ENCODE data around the gene COL23A1. TPM values are rescaled to one million over a fixed set of nuclear protein-coding genes. Genes with fewer than 3 reads are reported as not detected.

The COL23A1 gene
- total RNA-seq, 1 donor from 2014 or later, result 2.0 TPM

DNA sequence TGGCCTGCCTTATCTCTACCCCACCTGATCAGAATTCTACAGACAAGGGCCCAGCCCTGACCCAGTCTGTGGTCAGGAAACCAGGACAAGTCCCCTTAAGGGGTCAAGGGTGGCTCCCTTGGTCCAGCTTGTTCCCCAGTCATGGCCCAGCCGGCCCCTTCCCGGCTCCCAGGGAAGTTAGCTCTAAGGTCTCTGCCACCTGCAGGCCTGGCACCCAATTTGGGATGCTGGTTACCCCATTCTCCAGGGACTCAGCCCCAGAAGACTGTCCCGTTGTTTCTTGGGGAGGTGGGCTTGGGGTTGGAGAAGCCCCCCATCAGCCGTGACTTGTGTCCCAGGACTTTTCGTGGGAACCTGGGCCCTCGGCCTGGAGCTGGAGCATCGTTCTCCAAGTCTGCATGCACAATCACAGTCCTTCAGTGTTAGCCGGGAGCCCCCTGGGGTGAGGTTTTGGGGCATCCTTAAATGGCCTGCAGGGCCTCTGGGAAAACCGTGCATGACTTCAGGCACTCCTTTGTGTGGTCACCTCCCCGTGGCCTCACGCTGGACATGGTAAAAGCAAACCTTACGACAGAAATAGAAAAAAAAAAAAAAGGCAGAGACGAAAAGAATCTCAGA lies 206.8 kb downstream of the COL23A1 start:
- no peaks in the 10 kb centered on the region for H3K27me3 ChIP-seq
- no peak overlapping the region for H3K27ac ChIP-seq
- H3K9me3 ChIP-seq, result no peaks in the 10 kb centered on the region
- intact Hi-C loops (cut with DNase I), result no loop called here
- ATAC-seq (no peak), DNase-seq (no peak)
- H3K4me3 ChIP-seq, result no peak overlapping the region
- no peaks in the 10 kb centered on the region for H3K36me3 ChIP-seq
- no peak for TF ChIP-seq CTCF (IDR thresholded peaks at IDR 0.05)
- H3K4me1 ChIP-seq, result peaks cover 11% of the 10 kb centered on the region

DNA sequence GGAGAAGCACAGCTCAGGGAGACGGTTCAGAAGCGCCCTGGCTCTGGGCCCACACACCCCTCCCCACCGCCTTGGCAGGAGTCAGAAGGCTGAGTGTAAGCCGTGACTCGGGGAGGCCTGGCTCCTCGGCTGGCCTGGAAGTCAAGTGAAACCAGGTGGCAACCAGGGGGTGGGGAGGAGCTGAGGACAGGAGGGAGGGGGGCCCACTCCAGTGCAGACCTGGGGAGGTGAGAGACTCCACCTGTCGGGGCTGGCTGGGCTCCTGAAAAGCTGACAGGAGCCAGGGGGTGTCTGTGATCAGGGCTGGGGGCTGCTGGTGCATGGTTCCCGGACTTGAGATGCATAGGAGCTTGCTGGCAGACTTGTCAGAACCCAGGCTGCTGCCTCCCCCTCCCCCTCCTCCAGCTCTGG lies 207.4 kb downstream of the COL23A1 start:
- Histone ChIP-seq H3K27ac (no peak overlapping the region), H3K4me3 (no peak overlapping the region), H3K9me3 (no peaks in the 10 kb centered on the region), H3K4me1 (peaks cover 6% of the 10 kb centered on the region), H3K27me3 (no peaks in the 10 kb centered on the region), H3K36me3 (no peaks in the 10 kb centered on the region)
- ATAC-seq (no peak), DNase-seq (no peak)
- TF ChIP-seq CTCF (IDR thresholded peaks at IDR 0.05), result no peak
- intact Hi-C loops (cut with DNase I), result no loop called here

GRCh38 chr5:178381921-178382695 lies 208.1 kb downstream of the COL23A1 start:
- DNase-seq (no peak), ATAC-seq (no peak)
- intact Hi-C loops (cut with DNase I), result no loop called here
- TF ChIP-seq CTCF (IDR thresholded peaks at IDR 0.05), result no peak
- Histone ChIP-seq H3K4me3 (no peak overlapping the region), H3K36me3 (no peaks in the 10 kb centered on the region), H3K4me1 (peaks cover 6% of the 10 kb centered on the region), H3K27me3 (no peaks in the 10 kb centered on the region), H3K9me3 (no peaks in the 10 kb centered on the region), H3K27ac (no peak overlapping the region)

GRCh38 chr5:178381206-178381605 lies 209.0 kb downstream of the COL23A1 start:
- peaks cover 6% of the 10 kb centered on the region for H3K4me1 ChIP-seq
- H3K9me3 ChIP-seq, result no peaks in the 10 kb centered on the region
- no peak for ATAC-seq
- H3K4me3 ChIP-seq, result no peak overlapping the region
- no peak for DNase-seq
- H3K36me3 ChIP-seq, result no peaks in the 10 kb centered on the region
- H3K27ac ChIP-seq, result no peak overlapping the region
- intact Hi-C loops (cut with DNase I), result no loop called here
- H3K27me3 ChIP-seq, result no peaks in the 10 kb centered on the region
- TF ChIP-seq CTCF (IDR thresholded peaks at IDR 0.05), result no peak

DNA sequence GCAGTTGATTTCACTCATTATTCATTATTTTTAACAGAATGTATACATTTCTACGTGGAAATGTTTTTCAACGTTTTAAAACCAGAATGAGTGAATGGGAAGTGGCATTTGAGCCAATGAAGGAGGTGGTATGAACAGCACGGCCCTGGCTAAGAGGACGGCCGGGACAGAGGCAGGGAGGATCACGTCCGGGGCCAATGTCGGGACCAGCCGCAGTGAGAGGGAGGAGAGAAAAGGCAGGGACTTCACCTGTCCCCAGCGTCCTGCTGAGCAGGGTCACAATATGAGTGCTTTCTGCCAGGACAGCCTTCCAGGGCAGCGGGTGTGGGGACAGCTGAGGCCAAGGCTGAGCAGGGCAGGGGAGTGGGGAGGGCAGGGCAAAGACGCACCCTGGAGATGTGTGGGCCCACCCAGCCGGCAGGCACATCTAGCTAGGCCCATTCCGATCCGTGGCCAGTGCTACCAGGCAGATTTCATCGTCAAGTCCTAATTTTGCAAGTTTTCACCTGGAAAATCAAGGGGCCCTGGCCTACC lies 209.6 kb downstream of the COL23A1 start:
- no peak for ATAC-seq
- Histone ChIP-seq H3K27ac (no peak overlapping the region), H3K4me3 (no peak overlapping the region), H3K36me3 (no peaks in the 10 kb centered on the region), H3K4me1 (peaks cover 6% of the 10 kb centered on the region), H3K9me3 (no peaks in the 10 kb centered on the region), H3K27me3 (no peaks in the 10 kb centered on the region)
- TF ChIP-seq CTCF (IDR thresholded peaks at IDR 0.05), result no peak
- DNase-seq, result no peak
- intact Hi-C loops (cut with DNase I), result no loop called here
